NCI-H2196 treated with DMSO at 0.1 percent for 48 hours (cell line): ENCODE measurements around the gene SELENOS.

Source experiments
- DNase-seq: peaks from one replicate; lab custom pipeline; 2025; ENCODE audit not compliant: unreplicated experiment; lab: John Stamatoyannopoulos, UW

Gene SELENOS

DNA sequence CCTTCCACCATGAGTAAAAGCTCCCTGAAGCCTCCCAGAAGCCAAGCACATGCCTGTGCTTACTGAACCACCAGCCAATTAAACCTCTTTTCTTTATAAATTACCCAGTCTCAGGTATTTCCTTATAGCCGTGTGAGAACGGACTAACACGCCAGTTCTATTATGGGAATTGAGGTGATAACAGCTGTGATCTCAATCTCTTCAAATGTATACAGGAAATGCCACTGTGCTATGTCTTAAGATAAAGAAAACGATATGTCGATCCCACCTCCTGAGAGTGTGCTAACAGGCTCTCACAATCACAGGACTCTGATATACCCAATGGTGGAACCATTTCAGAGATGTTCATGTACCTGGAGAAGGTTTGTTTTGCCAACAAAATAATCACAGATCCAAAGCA lies 51.6 kb downstream of the SELENOS start:
- DNase-seq: no peak
